ENCODE results near the gene DOCK6. TPM values are rescaled to one million over a fixed set of nuclear protein-coding genes. Genes with fewer than 3 reads are reported as not detected.
A peak's percentile ranks its signal among the peaks of the same experiment; 100 is the strongest.

Gene DOCK6
- total and polyA plus RNA-seq, 8 donors = 65.6 to 111 (median 79.1) TPM

GRCh38 chr19:11169896-11170678 is 92.2 kb downstream of the DOCK6 start:
- Histone ChIP-seq H3K27me3 (no peaks in the 10 kb centered on the region), H3K9me3 (no peaks in the 10 kb centered on the region), H3K4me3 (no peak overlapping the region), H3K27ac (no peak overlapping the region), H3K36me3 (peaks cover 0 to 81% of the 10 kb centered on the region in 2 donors), H3K4me1 (peaks cover 5 to 8% of the 10 kb centered on the region in 2 donors)
- no peak for TF ChIP-seq CTCF (IDR thresholded peaks at IDR 0.05)
- DNase-seq (no peak), ATAC-seq (no peak)
- intact Hi-C loops (cut with DNase I) = no loop called here

- ATAC-seq (no peak), DNase-seq (no peak)
- no peak overlapping the region for H3K27ac ChIP-seq
- TF ChIP-seq CTCF (IDR thresholded peaks at IDR 0.05) = no peak
- H3K36me3 ChIP-seq = peaks cover 0 to 66% of the 10 kb centered on the region in 2 donors
- peaks cover 8% of the 10 kb centered on the region in 2 donors for H3K4me1 ChIP-seq
- H3K27me3 ChIP-seq = no peaks in the 10 kb centered on the region
- no peak overlapping the region for H3K4me3 ChIP-seq
- no peaks in the 10 kb centered on the region for H3K9me3 ChIP-seq
- intact Hi-C loops (cut with DNase I) = no loop called here
Measured at GRCh38 chr19:11168568-11168967, 93.8 kb downstream of the DOCK6 start.

GRCh38 chr19:11166281-11167142 is 95.8 kb downstream of the DOCK6 start:
- H3K4me3 ChIP-seq = no peak overlapping the region
- H3K4me1 ChIP-seq = peaks cover 8% of the 10 kb centered on the region in 2 donors
- no peaks in the 10 kb centered on the region for H3K27me3 ChIP-seq
- intact Hi-C loops (cut with DNase I) = no loop called here
- TF ChIP-seq CTCF (IDR thresholded peaks at IDR 0.05) = no peak
- ATAC-seq (peak; percentile 28), DNase-seq (peak in 1 of 4 donors; percentile 44)
- peak overlapping the region in 1 of 2 donors; percentile 79 for H3K27ac ChIP-seq
- peaks cover 0 to 49% of the 10 kb centered on the region in 2 donors for H3K36me3 ChIP-seq
- no peaks in the 10 kb centered on the region for H3K9me3 ChIP-seq

GRCh38 chr19:11165486-11166030 is 96.8 kb downstream of the DOCK6 start:
- Histone ChIP-seq H3K4me3 (no peak overlapping the region), H3K4me1 (peaks cover 8% of the 10 kb centered on the region in 2 donors), H3K36me3 (peaks cover 0 to 43% of the 10 kb centered on the region in 2 donors), H3K9me3 (peaks cover 0 to 3% of the 10 kb centered on the region in 2 donors), H3K27ac (peak overlapping the region; percentile 36 to 79), H3K27me3 (no peaks in the 10 kb centered on the region)
- DNase-seq (no peak), ATAC-seq (peak; percentile 4)
- TF ChIP-seq CTCF (IDR thresholded peaks at IDR 0.05) = no peak
- intact Hi-C loops (cut with DNase I) = no loop called here
